Cortex of kidney (tissue), 1 donor: ENCODE results near the gene BICD2.

Source experiments
- DNase-seq: peaks from one replicate; lab custom pipeline; 2025; lab: John Stamatoyannopoulos, UW

BICD2 gene

GRCh38 chr9:92727716-92728700 lies 36.6 kb downstream of the BICD2 start:
- no peak for DNase-seq

GRCh38 chr9:92726971-92727715 lies 37.5 kb downstream of the BICD2 start:
- no peak for DNase-seq

- no peak for DNase-seq
Measured at GRCh38 chr9:92726348-92726747, 38.3 kb downstream of the BICD2 start.

GRCh38 chr9:92725766-92726165 lies 38.9 kb downstream of the BICD2 start:
- no peak for DNase-seq

GRCh38 chr9:92725266-92725545 lies 39.4 kb downstream of the BICD2 start:
- no peak for DNase-seq

GRCh38 chr9:92724528-92725265 lies 39.9 kb downstream of the BICD2 start:
- DNase-seq: no peak

- no peak for DNase-seq
Measured at GRCh38 chr9:92723801-92724323, 40.8 kb downstream of the BICD2 start.

- DNase-seq: no peak
Measured at GRCh38 chr9:92723299-92723625, 41.4 kb downstream of the BICD2 start.

GRCh38 chr9:92722386-92723298 lies 42.0 kb downstream of the BICD2 start:
- DNase-seq: no peak

GRCh38 chr9:92721548-92721947 lies 43.1 kb downstream of the BICD2 start:
- DNase-seq: no peak

- DNase-seq: no peak
Measured at GRCh38 chr9:92720807-92721535, 43.7 kb downstream of the BICD2 start.

- no peak for DNase-seq
Measured at GRCh38 chr9:92720209-92720765, 44.3 kb downstream of the BICD2 start.

GRCh38 chr9:92719028-92719647 lies 45.5 kb downstream of the BICD2 start:
- DNase-seq: no peak

- DNase-seq: no peak
Measured at GRCh38 chr9:92718086-92719001, 46.3 kb downstream of the BICD2 start.

GRCh38 chr9:92717201-92718085 lies 47.2 kb downstream of the BICD2 start:
- no peak for DNase-seq

GRCh38 chr9:92716557-92716956 lies 48.1 kb downstream of the BICD2 start:
- DNase-seq: no peak

GRCh38 chr9:92715488-92716231 lies 49.0 kb downstream of the BICD2 start:
- no peak for DNase-seq
